HL-60 (cell line): ENCODE data around the gene REPS2.

Source experiments
- DNase-seq, 2 experiments: peaks; one replicate each; pipeline ENCODE4 v3.0.0-alpha.2; 2010 to 2020; ENCODE audit warnings: low read depth in 1 of 2, low spot score in 1 of 2
- H3K27ac ChIP-seq: fragments of 250-450 bp; sonication (Bioruptor Pico); replicated peaks from 2 replicates; pipeline ENCODE4 v1.5.1; 2020; ENCODE audit warnings: mild to moderate bottlenecking, moderate library complexity
- H3K27me3 ChIP-seq: fragments of 250-450 bp; sonication (Bioruptor Pico); 2 replicates; pipeline ENCODE4 v1.5.1; 2021; ENCODE audit warnings: mild to moderate bottlenecking, moderate library complexity; ENCODE audit not compliant: insufficient read depth, poor library complexity, severe bottlenecking
- H3K4me3 ChIP-seq: replicated peaks from 2 replicates; pipeline ENCODE4 v1.5.1; 2011; ENCODE audit warnings: mild to moderate bottlenecking, control low read depth, low read length; ENCODE audit not compliant: insufficient read depth
- GABPA ChIP-seq: IDR thresholded peaks from 2 replicates; pipeline ENCODE4 v1.6.1; 2012; ENCODE audit warnings: low read depth
- POLR2AphosphoS5 ChIP-seq: IDR thresholded peaks from 2 replicates; pipeline ENCODE4 v1.6.1; 2012; ENCODE audit warnings: low read depth
- SPI1 ChIP-seq: IDR thresholded peaks from 2 replicates; pipeline ENCODE4 v1.6.1; 2012; ENCODE audit warnings: low read depth, mild to moderate bottlenecking, borderline replicate concordance
- TF ChIP-seq, protein P1 (sequence below): IDR thresholded peaks from 2 replicates; pipeline ENCODE4 v1.6.1; 2012; ENCODE audit warnings: low read depth; ENCODE audit not compliant: insufficient replicate concordance
- TF ChIP-seq, protein P2 (sequence below): IDR thresholded peaks from one replicate; pipeline ENCODE4 v1.5.1; 2011; ENCODE audit warnings: low read length, control low read depth, inconsistent platforms; ENCODE audit not compliant: insufficient read depth

REPS2 gene

DNA sequence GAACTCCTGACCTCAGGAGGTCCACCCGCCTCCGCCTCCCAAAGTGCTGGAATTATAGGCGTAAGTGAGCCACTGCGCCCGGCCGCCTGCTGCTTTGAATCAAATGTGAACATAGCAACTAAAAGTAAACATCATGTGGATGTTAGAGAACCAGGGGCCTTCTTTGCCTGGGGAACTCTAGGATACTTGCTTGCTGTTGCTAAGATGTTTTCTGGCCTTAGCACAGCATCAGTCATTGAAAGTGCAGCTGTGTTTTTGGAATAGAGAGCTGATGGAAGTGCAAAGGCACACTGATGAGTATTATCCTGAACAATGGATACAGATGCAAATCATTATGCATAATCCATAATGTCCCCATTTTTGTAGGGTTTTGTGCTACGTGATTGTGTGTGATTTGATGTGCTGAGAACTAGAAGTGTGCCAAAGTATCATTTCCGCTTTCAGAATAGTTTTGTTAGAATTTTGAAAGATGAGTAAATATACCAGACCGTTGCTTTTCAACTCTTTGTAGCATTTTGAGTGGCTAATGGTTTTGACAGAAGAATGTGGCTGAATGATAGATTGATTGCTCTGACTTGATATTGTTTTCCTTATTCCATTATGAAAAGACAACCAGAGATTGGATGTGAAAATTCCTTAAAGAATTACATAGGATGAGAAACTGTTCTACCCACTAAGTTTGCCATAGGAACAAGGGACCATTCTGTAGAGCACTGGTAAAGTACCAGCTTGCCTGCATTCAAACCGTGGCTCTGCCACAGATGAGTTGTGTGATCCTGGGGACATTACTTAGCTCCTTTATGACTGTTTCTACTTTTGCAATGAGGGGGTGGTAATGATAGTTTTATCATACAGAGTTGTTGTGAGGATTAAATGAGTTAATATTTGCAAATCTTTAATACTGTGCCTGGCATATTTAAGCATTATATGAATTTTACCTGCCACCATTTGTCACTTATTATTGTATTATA, 74.7 kb downstream of the REPS2 start:
- no peak overlapping the region for H3K4me3 ChIP-seq
- TF ChIP-seq SPI1: no peak
- no peak for TF ChIP-seq POLR2AphosphoS5
- no peak for TF ChIP-seq GABPA
- TF ChIP-seq, protein P1, sequence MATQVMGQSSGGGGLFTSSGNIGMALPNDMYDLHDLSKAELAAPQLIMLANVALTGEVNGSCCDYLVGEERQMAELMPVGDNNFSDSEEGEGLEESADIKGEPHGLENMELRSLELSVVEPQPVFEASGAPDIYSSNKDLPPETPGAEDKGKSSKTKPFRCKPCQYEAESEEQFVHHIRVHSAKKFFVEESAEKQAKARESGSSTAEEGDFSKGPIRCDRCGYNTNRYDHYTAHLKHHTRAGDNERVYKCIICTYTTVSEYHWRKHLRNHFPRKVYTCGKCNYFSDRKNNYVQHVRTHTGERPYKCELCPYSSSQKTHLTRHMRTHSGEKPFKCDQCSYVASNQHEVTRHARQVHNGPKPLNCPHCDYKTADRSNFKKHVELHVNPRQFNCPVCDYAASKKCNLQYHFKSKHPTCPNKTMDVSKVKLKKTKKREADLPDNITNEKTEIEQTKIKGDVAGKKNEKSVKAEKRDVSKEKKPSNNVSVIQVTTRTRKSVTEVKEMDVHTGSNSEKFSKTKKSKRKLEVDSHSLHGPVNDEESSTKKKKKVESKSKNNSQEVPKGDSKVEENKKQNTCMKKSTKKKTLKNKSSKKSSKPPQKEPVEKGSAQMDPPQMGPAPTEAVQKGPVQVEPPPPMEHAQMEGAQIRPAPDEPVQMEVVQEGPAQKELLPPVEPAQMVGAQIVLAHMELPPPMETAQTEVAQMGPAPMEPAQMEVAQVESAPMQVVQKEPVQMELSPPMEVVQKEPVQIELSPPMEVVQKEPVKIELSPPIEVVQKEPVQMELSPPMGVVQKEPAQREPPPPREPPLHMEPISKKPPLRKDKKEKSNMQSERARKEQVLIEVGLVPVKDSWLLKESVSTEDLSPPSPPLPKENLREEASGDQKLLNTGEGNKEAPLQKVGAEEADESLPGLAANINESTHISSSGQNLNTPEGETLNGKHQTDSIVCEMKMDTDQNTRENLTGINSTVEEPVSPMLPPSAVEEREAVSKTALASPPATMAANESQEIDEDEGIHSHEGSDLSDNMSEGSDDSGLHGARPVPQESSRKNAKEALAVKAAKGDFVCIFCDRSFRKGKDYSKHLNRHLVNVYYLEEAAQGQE: no peak
- TF ChIP-seq, protein P2, sequence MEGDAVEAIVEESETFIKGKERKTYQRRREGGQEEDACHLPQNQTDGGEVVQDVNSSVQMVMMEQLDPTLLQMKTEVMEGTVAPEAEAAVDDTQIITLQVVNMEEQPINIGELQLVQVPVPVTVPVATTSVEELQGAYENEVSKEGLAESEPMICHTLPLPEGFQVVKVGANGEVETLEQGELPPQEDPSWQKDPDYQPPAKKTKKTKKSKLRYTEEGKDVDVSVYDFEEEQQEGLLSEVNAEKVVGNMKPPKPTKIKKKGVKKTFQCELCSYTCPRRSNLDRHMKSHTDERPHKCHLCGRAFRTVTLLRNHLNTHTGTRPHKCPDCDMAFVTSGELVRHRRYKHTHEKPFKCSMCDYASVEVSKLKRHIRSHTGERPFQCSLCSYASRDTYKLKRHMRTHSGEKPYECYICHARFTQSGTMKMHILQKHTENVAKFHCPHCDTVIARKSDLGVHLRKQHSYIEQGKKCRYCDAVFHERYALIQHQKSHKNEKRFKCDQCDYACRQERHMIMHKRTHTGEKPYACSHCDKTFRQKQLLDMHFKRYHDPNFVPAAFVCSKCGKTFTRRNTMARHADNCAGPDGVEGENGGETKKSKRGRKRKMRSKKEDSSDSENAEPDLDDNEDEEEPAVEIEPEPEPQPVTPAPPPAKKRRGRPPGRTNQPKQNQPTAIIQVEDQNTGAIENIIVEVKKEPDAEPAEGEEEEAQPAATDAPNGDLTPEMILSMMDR: no peak
- no peak for DNase-seq
- no peaks in the 10 kb centered on the region for H3K27me3 ChIP-seq
- no peak overlapping the region for H3K27ac ChIP-seq

DNA sequence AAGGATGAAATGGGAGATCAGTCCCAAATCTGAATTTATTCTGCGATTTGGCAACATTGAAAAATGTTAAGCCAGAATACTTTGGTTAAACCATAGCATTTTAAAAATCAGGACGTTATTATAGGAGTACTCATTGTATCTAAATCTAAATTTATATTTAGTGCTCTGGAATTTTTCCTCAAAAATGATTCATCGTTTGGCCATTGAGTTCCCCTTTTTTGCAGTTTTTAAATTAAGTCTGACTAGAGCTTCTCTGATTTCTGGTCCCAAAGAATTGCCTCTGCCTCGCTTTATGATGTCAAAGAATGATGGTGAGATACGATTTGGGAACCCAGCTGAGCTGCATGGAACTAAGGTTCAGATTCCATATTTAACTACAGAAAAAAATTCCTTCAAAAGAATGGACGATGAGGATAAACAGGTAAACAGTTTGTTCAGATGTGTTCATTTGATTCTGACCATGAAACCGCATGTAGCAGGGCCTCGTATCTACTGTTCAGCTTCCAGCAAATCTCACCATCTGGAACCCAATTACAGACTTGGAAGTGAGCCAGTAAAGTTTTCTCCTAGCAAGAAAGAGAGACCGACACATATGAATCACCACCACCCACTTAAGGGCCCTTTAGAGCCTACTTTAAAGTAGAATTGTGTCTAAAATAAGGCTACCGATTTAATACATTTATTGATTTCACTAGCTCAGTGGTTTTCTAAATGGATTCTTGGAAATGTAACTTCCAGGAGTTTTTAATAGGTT, 75.6 kb downstream of the REPS2 start:
- Histone ChIP-seq H3K27me3 (no peaks in the 10 kb centered on the region), H3K4me3 (no peak overlapping the region), H3K27ac (no peak overlapping the region)
- no peak for DNase-seq
- TF ChIP-seq SPI1 (0 out of 2 replicates have a peak, but pooled peaks have one; percentile 22), POLR2AphosphoS5 (no peak), GABPA (no peak)
- TF ChIP-seq, protein P1: no peak
- TF ChIP-seq, protein P2: no peak

DNA sequence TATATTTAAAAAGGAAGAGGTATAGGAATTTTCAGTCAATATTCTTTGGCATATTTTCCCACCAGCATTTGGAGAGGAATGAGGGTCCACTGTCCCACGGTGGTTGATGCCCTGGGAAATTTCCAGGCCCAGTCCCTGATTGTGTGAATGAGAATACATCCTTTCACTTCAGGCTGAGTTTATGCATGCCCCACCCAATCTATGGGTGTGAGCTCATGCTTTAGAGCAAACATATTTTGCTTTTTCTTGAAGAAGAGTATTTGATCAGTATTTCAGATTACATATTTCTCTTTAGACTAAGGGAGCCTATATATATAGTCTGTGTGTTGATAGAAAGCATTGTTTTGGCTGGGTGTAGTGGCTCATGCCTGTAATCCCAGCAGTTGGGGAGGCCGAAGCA, 77.2 kb downstream of the REPS2 start:
- Histone ChIP-seq H3K27ac (no peak overlapping the region), H3K27me3 (no peaks in the 10 kb centered on the region), H3K4me3 (no peak overlapping the region)
- no peak for DNase-seq
- TF ChIP-seq, protein P2: no peak
- TF ChIP-seq GABPA (no peak), POLR2AphosphoS5 (no peak), SPI1 (no peak)
- TF ChIP-seq, protein P1: no peak
